ENCODE results near the gene PAXIP1.

The PAXIP1 gene

DNA sequence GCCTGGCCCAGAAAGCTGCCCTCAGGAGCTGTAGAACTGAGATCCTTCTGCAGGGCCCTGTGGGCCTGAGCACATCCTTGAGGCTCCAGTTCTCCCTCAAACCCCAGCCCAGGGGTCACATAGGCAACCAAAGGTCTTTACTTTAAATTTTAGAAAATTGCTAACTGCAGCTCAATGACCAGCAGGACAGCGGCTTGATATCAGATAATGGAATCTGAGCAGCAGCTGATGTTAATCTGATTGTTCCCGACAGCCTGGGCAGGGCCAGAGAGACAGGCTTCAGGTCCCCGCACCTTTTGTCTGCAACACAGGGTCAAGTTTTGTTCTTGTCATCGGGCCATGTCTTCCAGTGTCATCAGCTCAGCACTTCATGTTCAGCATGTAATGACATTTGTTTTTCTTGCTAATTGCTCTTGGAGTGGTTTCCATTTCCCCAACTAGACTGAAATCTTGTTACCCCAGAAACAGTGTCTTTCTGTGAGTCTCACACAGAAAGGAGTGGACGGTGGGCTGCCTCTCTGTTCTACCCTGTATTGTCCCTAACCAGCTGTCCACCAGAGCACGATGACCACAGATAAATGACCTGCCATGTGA is 91.0 kb downstream of the PAXIP1 start:
- no peak for DNase-seq

DNA sequence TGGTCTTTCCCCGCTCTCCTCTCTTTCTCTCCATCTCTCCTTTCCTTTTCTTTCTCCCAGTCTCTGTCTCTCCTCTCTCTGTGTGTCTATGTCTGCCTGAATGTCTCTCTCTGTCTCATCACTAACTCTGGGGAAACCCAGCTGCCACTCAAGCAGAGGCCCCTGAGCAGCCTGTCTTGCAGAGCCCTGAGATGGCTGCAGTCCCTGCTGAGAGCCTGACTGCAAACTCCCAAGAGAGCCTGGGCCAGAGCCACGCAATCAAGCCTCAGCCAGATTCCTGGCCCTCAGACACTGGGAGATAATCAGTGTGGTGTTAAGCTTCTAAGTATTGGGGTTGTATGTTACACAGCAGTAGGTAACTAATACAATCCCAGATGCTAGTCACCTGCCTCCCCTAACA is 91.5 kb downstream of the PAXIP1 start:
- no peak for DNase-seq

DNA sequence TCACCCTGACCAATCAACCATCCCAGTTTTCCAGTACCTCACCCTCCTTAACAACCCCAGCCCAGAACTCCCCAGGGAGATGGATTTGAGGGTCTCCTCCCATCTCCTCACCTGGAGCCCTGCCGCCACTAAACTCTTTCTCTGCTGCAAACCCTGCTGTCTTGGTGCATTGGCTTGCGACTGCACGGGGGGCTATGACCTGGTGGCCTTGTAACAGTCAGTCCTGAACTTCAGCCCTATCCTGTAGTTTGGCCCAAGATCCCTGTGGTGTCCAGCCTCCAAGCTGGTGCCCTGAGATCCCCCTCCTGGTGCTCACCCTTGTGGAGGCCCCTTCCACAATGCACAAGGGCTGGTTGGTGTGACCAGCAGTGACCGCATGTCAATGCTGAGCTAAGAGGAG is 91.9 kb downstream of the PAXIP1 start:
- no peak for DNase-seq

DNA sequence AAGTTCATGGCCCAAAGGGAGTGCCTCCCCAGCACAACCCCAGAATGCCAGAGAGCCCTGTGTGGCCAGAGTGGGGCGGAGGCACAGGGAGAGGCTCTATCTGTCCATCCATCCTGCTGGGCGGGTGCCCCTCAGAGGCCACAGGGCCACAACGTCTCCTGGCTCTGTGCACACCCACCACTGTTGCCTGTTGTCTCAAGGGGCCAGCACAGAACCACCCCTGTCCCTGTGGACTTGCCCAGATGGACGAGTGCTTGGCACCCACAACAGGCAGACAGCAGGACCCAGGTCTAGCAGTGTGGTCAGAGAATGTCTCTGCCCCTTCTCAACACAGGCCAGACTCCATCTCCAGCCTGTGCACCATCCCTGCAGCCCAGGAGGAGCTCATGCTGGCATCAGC is 92.8 kb downstream of the PAXIP1 start:
- no peak for DNase-seq

DNA sequence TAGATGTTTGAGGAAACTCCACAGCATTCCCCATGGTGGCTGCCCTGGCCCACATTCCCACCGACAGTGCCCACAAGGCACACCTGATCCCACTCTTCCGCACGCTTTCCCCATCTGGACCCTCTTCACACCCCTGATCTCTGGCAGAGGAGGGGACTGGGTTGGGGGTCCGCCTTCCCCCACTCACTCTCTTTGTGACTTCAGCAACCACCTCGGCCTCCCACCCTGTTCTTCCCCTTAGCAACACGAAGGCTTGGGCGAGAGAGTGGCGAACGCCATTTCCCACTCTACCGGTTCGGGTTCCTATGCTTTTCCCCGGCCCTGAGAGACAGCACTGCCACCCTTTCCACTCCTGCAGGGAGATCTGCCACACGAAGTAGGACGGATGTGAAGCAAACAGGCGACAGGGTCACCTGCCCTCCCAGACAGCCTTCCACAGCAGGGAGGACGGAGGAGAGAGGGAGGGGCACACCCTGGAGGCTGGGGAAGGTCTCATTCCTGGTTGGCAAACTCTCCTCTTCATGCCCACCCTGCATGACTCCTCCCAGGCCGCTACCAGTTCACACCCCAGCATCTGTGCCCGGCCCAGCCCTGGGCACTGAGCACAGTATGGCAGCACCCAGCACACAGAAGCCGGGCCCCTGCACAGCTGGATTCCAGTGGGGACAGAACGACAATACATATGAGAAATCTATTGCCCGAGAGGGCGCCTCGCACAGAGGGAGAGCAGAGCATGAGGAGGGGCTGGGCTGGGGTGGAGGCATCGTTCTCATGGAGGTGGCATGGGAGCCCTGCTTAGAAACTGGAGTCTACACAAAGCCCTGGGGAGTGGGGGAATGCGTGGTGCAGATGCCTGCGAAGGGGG is 93.5 kb downstream of the PAXIP1 start:
- no peak for DNase-seq

DNA sequence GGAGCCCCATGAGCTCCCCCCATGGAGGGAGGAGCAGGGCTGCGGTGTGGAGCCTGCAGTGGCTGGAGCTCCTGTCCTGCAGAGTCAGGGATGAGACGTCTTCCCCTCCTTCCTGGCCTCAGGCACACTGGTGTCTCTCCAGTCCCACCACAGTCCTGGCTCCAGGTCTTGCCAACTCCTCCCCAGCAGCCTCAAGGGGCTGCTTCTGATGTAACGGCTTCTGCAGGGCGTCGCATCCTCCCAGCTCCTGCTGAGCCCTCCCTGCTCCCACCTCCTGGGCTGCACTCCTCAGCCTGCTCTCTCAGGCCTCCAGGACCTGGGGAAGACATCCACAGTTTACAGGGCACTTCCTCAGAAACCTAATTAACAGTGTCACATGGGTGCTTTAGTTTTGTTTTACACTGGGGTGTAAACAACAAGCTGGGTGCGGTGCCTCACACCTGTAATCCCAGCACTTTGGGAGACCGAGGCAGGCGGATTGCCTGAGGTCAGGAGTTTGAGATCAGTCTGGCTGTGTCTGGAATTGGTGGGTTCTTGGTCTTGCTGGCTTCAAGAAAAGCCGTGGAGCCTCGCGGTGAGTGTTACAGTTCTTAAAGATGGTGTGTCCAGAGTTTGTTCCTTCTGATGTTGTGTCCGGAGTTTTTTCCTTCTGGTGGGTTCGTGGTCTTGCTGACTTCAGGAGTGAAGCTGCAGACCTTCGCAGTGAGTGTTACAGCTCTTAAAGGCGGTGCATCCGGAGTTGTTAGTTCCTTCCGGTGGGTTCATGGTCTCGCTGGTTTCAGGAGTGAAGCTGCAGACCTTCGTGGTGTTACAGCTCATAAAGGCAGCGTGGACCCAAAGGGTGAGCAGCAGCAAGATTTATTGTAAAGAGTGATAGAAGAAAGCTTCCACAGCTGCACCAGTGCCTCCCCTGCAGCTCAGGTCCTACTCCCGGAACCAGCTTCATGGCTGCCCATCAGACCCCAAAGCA is 95.0 kb downstream of the PAXIP1 start:
- no peak for DNase-seq

DNA sequence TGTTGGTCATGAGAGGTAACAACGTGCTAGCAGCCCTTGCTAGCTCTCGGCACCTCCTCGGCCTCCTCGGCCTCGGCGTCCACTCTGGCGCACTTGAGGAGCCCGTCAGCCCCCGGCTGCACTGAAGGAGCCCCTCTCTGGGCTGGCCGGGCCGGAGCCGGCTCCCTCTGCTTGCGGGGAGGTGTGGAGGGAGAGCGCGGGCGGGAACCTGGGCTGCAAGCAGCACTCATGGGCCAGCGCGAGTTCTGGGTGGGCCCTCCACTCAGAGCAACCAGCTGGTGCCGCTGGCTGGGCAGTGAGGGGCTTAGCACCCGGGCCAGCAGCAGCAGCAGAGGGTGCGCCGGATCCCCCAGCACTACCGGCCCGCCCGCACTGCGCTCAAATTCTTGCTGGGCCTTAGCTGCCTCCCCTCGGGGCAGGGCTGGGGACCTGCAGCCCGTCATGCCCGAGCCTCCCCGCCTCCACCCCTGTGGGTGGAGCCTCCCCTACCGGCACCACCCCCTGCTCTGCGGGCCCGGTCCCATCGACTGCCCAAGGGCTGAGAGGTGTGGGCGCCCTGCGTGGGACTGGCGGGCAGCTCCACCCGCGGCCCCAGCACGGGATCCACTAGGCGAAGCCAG is 96.1 kb downstream of the PAXIP1 start:
- no peak for DNase-seq

DNA sequence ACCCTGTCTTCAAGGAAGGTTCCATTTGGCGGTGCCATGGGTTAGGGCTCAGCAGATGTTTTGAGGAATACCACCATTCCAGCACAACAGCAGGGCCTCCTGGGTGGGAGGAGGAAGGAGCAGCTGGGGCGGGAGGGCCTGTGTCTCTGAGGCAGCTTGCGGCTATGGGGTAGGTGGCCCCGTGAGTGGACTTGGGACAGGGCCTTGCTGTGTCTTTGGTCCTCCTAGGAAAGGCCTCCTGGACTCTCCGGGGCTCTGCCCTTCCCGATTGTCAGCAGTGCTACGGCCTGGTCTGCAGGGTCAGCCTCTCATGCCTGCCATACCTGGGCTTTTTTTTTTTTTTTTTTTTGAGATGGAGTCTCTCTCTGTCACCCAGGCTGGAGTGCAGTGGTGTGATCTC is 96.7 kb downstream of the PAXIP1 start:
- DNase-seq = no peak

DNA sequence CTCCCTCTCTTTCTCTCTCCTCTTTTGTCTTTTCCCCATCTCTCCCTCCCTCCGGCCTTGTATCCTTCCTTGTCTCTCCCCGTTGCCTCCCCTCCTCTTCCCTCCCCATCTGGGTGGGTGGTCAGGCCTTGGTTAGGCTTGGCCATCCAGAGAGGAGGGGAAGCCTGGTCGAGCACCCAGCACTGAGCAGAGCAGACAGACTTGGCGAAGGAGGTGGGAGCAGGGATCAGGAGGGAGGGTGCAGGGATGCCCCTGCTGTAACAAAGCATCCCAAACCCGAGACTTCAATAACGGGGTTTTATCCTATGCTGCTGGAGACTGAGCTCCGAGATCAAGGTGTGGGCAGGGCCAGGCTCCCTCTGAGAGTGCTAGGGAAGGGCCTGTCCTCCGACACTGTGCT is 97.3 kb downstream of the PAXIP1 start:
- no peak for DNase-seq

DNA sequence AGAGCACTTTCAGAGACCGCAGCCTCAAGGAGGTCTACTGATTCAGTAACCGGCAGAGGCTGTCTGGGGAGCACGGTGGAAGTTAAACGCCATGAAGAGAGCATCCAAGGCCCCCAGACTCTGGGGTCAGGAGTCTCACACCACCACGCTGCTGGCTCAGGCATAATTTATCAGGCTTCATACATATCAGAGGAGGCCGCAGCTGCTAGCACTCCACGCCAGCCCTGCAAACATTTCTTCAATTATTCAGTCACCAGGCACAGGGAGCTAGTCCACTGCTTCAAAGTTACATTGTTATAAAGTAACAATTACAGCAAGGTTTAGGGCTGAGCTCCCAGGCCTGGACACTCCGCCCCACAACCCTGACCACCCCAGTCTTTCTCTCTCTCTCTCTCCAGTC is 97.8 kb downstream of the PAXIP1 start:
- no peak for DNase-seq

DNA sequence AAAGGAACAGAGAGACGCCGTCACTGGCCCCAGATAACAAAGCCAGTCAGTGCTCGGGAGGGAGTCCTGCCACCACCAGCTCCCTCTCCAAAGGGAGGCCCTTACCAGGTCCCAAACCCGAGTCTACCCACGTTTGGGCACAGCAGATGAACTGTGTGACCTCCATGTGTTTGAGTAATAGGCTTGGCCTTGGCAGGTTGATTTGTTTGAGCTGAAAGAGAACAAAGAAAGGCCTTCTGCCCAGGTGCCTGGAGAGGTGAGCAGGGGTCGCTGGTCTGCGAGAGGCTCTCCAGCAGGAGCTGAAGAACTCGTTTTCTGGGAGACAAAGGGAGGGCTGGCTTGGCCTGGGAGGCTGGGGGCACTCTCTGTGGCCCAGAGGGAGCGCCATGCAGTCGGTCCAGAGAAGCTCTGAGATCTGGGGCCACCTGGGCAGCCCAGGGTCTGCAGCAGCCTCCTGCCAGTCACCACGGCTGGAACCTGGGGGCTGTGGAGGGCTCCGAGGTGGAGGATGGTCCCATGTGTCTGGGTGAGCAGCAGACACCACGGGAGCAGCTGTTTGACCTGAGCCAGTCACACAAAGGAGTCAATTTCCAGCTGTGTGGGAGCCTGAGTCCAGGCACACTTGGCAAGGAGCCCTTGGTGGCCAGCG is 99.7 kb downstream of the PAXIP1 start:
- DNase-seq = no peak

DNA sequence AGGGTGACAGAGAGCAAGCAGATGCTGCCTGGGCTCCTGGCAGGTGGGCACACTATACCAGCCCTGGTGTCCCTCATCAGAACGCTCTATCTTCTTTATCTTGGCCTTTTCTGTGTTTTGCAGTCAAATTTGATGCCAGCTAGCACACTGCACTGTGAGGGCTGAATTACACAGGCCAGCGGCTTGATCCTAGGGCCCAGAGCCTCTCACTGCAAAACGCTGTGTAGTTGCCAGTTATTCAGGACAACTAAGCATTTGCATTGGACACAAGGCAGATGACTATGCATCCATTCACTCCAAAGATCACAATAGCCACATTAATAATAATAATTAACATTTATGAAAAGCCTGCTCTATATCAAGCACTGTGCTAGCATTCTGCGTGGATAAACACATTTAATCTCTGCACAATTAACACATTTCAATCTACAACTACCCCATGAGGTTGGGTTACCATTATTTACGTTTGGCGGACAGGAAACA is 100.3 kb downstream of the PAXIP1 start:
- DNase-seq = no peak

DNA sequence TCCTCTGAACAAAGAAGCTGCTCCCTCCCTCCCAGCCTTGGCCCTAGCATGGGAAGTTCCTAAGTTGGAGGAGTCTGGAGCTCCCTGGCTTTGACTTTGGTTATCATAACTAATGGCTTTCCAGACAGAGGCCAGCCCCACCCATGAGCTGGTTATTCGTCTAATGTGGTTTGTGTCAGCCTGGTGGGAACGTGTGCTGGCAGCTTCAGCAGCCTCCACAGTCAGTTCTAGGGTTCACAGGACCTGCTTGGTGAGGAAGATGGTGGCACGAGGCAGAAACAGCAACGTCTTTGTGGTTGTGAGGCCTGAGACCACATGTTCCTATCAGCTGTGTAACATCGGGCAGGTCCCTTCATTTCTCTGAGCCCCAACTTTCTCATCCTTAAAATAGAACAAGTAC is 103.1 kb downstream of the PAXIP1 start:
- DNase-seq = no peak

DNA sequence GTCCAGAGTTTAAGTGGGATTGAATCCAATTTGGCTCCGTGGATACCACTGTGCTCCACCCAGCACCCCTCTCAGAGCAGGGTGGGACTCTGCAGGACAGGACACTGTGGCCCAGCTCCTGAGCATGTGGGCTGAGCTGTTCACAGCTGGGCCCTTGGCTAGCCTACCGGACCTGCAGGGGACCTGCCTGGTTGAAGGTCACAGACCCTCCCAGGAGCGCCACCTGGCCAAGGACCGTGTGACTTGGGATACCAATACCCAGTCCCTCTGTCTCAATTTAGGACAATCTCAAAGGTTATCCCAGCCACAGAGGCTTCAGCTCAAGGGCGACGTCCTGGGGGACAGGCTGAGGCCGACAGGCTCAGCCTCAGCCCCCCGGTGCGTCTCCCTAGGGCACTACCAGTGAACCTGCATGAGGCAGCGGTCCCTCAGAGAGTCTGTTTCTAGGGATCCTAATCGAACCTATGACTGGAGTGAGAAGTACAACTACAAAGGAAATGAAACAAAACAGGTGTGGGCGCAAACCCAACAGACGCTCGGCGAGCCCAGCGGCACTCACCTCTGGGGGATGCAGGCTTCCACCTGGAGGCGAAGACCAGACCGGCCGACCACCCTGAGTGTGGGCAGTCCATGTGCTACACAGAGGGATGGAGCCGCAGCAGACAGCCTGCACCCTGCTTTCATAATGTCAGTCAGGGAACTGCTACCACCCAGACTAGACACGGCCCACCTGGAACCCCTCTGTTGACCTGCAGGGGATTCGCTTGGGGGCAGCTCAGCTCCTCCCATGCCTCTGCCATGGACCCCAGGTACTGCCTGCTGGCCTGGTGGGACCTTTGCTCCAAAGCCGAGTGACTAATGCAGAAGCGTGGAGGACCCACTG is 103.7 kb downstream of the PAXIP1 start:
- DNase-seq = no peak

DNA sequence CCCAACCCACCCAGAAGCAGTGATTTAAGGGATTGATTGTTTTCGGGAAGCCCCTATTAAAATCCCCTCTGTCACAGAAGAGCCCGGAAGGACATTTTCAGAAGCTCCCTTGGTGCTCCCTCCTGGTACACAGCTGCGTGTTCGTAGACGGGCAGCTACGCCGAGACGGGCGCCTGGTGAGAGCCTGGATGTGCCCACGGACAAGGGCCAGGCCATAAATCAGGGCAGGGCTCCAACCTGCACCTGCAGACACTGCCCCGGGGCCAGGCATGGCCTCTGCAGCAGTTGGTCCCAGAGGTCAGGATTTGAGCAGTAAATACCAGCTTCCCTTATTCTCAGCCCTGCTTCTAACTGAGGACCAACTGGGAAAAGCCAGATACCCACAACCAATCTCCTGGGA is 106.8 kb downstream of the PAXIP1 start:
- DNase-seq = no peak

All from stimulated activated naive CD4-positive, alpha-beta T cell treated with Interleukin-2 at 50 U/mL for 16 hours (primary cell).